Epithelial cell of esophagus (primary cell): ENCODE results near the gene LHX4.

Experiments
- DNase-seq: peaks from one replicate; pipeline ENCODE4 v3.0.0; 2010; ENCODE audit warnings: low read depth
- H3K4me3 ChIP-seq: 2 replicates; pipeline ENCODE4 v1.5.1; 2011; ENCODE audit warnings: mild to moderate bottlenecking, low read length, control low read depth
- CTCF ChIP-seq: IDR thresholded peaks from 2 replicates; pipeline ENCODE4 v1.5.1; 2011; ENCODE audit warnings: low read depth, mild to moderate bottlenecking, low read length, control low read depth, inconsistent platforms; ENCODE audit not compliant: insufficient read depth; ENCODE audit errors: missing control alignments

Gene LHX4

GRCh38 chr1:180311011-180311730 lies 81.1 kb downstream of the LHX4 start:
- no peak for TF ChIP-seq CTCF
- DNase-seq, result peak; percentile 36
- no peak overlapping the region for H3K4me3 ChIP-seq

GRCh38 chr1:180312926-180313325 lies 82.9 kb downstream of the LHX4 start:
- H3K4me3 ChIP-seq, result no peak overlapping the region
- TF ChIP-seq CTCF, result no peak
- no peak for DNase-seq

- no peak overlapping the region for H3K4me3 ChIP-seq
- no peak for TF ChIP-seq CTCF
- no peak for DNase-seq
Measured at GRCh38 chr1:180327089-180327488, 97.0 kb downstream of the LHX4 start.
